Activated CD8-positive, alpha-beta memory T cell treated with anti-CD3 and anti-CD28 coated beads, Interleukin-2, amount 50 U/mL, for 48 hours (primary cell): ENCODE results near the gene FXYD7.

Experiments used
- DNase-seq: peaks from one replicate; pipeline ENCODE4 v3.0.0-alpha.2; 2020

The FXYD7 gene

DNA sequence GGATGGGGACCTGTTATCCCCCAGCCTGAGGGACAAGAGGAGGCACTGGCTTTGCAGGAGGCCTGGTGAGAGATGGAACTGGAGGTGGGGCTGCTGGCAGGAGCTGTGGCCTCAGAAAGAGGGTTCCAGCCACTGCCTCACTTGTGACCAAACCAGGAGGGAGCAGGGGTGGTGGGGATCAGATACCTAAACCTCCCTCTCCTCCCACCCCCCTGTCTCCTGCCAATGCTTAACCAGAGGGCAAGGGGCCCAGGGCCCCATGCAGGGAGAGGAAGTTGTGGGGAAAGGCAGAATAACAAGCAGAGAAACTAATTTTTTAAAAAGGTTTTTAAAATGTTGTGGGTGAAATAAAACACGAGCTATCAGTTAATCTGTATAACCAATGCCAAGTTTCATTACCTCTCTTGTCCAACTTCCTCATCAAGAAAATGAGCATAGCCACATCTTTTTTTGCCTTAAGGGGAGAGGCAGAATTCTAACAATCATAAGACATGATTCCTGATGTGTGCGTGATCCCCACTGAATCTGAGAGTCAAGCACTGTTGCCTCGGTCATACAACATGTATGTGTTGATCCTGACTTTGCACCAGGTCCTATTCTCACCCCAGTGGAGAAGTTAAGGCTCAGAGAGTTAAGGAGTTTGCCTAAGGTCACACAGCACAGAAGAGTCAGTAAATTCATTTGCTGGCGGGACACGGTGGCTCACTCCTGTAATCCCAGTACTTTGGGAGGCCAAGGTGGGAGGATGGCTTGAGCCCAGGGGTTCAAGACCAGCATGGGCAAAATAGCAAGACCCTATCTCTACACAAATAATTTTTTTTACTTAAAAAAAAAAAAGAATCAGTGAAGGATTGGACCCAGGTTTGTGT lies 24.4 kb downstream of the FXYD7 start:
- peak; percentile 54 for DNase-seq

GRCh38 chr19:35168196-35168595 lies 25.1 kb downstream of the FXYD7 start:
- DNase-seq, result peak; percentile 47

DNA sequence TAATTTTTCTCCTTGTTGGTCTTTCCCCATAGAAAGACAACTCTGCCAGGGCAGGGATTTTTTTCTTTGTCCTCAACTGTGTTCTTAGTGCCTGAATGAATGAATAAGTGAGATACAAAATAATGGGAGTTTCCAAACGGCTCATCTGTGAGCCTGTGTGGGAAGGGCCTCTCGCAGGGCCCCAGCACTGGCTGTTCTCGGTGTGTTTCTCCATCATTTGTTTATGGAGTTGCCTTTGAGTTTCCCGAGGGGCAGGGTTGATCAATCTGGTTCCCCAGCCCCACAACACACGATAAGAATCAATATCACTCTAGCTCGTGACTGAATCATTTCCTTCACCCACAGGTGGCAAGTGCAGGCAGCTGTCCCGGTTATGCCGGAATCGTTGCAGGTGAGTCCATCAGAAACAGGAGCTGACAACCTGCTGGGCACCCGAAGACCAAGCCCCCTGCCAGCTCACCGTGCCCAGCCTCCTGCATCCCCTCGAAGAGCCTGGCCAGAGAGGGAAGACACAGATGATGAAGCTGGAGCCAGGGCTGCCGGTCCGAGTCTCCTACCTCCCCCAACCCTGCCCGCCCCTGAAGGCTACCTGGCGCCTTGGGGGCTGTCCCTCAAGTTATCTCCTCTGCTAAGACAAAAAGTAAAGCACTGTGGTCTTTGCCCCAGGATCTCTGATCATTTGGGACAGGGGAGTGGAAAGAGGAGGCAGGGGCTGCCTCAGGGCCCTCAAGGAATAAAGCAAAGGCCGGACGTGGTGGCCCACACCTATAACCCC lies 26.4 kb downstream of the FXYD7 start:
- peak; percentile 50 for DNase-seq

- DNase-seq, result peak; percentile 58
Observed at GRCh38 chr19:35170359-35171061, 27.5 kb downstream of the FXYD7 start.

GRCh38 chr19:35171730-35172129 lies 28.7 kb downstream of the FXYD7 start:
- DNase-seq, result peak; percentile 29

GRCh38 chr19:35174226-35174625 lies 31.2 kb downstream of the FXYD7 start:
- DNase-seq, result no peak

DNA sequence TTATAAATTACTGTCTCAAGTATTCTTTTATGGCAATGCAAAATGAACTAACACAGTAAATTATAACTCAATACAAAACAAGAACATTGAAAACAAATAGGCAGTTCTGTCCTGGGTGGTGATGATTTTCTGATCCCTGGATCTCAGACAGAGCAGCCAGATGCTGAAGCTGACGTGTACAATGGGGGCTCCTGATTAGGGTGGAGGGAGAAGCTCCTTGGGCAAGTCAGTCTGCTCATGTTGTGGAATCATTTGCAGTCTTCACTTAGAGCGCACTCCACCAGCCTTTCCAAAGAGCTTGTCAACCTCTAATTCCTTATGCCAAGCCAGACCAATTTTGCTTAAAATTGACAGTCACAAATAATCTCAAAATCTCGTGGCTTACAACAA lies 33.1 kb downstream of the FXYD7 start:
- no peak for DNase-seq

GRCh38 chr19:35177377-35178274 lies 34.6 kb downstream of the FXYD7 start:
- DNase-seq, result peak; percentile 41

DNA sequence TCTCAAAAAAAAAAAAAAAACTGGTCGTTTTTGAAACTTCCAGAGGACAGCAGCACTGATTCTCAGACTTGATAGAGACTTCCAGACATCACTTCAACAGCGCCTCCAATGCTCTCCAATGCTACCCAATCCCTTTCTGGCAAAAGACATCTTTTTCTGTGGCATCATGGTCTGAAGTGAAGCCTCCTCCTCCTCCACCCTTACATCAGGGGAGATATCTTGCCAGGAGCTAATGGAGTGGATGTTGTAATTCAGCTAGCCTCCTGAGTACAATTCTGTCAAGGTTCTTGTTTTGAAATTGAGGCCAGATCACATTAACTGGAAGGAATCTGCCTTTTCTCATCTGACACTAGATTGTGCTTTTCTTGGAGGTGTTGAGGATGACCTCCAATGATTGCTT lies 35.6 kb downstream of the FXYD7 start:
- DNase-seq, result peak; percentile 13

DNA sequence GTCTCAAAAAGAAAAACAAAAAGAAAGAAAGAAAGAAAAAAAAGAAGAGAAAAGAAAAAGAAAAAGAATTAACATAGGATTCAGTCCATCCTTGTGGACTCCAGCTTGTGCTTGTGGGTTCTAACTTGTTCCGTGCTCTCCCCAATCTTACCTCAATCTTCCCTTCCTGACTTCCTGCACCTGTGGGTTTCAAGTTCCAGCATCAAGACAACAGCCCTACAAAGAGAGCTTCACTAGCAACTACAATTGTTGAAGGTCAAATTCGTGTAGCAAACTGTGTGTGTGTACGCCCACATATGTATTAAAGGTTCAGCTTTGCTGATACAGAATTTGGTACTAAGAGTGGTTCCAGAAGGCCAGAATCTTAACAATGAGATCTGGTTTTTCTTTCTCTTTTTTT lies 36.8 kb downstream of the FXYD7 start:
- DNase-seq, result peak; percentile 8

DNA sequence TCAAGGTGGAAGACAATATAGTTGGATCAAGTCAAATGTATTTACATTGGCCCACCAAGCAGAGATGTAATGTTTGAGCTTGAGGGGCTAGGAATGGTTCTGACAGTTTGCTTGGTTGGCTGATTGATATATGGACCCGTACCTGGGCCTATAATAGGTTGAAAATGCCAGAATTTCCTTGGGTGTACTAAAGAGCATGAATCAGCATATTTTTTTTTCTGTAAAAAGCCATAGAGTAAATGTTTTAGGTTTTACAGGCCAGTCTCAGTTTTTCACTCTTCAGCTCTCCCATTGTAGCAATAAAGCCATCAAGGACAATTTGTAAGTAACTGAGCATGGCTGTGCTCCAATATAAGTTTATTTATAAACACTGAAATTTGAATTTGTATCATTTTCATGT lies 38.3 kb downstream of the FXYD7 start:
- no peak for DNase-seq

GRCh38 chr19:35184267-35184666 lies 41.2 kb downstream of the FXYD7 start:
- DNase-seq, result no peak

GRCh38 chr19:35184884-35185283 lies 41.8 kb downstream of the FXYD7 start:
- DNase-seq, result no peak

- DNase-seq, result peak; percentile 34
Observed at GRCh38 chr19:35194012-35194984, 51.2 kb downstream of the FXYD7 start.

GRCh38 chr19:35195830-35196229 lies 52.8 kb downstream of the FXYD7 start:
- DNase-seq, result peak; percentile 4

- peak; percentile 29 for DNase-seq
Observed at GRCh38 chr19:35196861-35197260, 53.8 kb downstream of the FXYD7 start.

DNA sequence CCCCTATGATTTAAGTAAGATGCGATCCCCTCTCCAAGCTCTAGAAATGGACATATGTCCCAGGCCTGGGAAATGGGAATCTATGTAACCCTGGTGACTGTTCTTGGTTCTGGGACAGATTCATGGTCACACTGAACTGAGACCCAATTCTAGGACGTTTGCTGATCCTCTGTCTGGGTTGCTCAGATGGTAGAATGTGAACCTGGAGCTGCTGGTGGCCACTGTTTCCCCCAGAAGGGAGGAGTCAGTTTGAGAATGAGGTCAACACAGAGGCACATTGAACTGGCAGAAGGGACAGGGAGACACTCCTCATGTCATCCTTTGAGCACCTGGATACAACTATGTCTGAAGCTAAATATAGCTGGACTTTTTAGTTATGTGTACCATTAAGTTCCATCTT lies 56.4 kb downstream of the FXYD7 start:
- DNase-seq, result no peak

DNA sequence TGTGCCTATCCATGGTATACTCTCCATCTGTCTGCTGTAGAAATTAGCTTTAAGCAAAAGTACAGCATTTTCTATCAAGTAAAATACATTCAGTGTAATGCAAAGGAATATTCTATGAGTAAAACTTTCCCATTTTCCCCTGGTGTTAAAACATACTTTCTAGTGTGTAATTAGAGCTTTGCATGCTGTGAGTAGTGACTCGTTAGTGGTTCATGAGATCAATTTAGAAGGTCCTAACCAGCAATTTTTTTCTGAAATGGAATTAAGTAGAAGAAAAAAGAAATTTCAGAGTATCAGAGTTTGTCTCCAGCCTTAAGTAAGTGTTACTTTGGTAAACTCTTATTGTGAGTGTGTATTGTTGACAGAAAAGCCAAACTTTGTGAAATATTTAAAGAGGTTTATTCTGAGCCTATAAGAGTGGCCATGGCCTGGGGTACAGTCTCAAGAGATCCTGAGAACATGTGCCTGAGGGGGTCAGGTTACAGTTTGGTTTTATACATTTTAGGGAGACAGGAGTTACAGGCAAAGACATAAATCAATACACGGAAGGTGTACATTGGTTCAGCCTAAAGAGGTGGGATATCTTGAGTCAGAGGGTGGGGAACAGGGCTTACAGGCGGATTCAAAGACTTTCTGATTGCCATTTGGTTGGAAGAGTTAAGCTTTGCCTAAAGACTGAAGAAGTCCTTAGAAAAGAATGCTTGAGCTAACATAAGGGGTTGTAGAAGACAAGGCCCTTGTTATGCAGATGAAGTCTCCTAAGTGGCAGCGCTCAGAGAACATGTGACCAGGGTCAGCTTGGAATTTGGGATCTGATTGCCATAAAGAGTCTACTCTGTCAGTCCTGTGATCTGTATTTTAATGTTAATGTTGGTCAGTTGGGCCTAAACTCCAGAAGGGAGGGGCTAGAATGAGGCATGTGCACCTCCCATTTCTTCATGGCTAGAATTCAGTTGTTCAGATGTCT lies 60.0 kb downstream of the FXYD7 start:
- DNase-seq, result peak; percentile 35
